Parathyroid adenoma (tissue), 2 donors: ENCODE results near the gene PERM1.
"Not testable (repeated sequence)": the region's sequence is repeated elsewhere in the genome, so short reads cannot be mapped to it uniquely, and the experiment has no call there.

Experiments used
- H2AFZ ChIP-seq: fragments of 300-600 bp; sonication (generic); one replicate; pipeline ENCODE4 v1.7.0; 2017; ENCODE audit warnings: antibody characterized with exemption, mild to moderate bottlenecking
- H3K27ac ChIP-seq: fragments of 300-600 bp; sonication (generic); one replicate; pipeline ENCODE4 v1.7.0; 2017
- H3K27me3 ChIP-seq: fragments of 300-600 bp; sonication (generic); one replicate; pipeline ENCODE4 v1.7.0; 2017; ENCODE audit warnings: low read length; ENCODE audit not compliant: control insufficient read depth, insufficient read depth
- H3K36me3 ChIP-seq: fragments of 300-600 bp; sonication (generic); one replicate; pipeline ENCODE4 v1.7.0; 2017; ENCODE audit warnings: low read length; ENCODE audit not compliant: control insufficient read depth, insufficient read depth
- H3K4me1 ChIP-seq: fragments of 300-600 bp; sonication (generic); one replicate; pipeline ENCODE4 v1.7.0; 2017; ENCODE audit warnings: control low read depth
- H3K4me2 ChIP-seq: fragments of 300-600 bp; sonication (generic); one replicate; pipeline ENCODE4 v1.7.0; 2017; ENCODE audit warnings: low read length
- H3K4me3 ChIP-seq: fragments of 300-600 bp; sonication (generic); one replicate; pipeline ENCODE4 v1.7.0; 2017; ENCODE audit warnings: low read depth, low read length
- H3K79me2 ChIP-seq: fragments of 300-600 bp; sonication (generic); one replicate; pipeline ENCODE4 v1.7.0; 2017; ENCODE audit warnings: control low read depth
- H3K9ac ChIP-seq: fragments of 300-600 bp; sonication (generic); one replicate; pipeline ENCODE4 v1.7.0; 2017; ENCODE audit warnings: mild to moderate bottlenecking
- H3K9me3 ChIP-seq: fragments of 300-600 bp; sonication (generic); one replicate; pipeline ENCODE4 v1.7.0; 2017; ENCODE audit warnings: low read length; ENCODE audit not compliant: control insufficient read depth
- CTCF ChIP-seq: fragments of 300-600 bp; sonication (generic); IDR thresholded peaks from one replicate; pipeline ENCODE4 v1.7.0; 2017; ENCODE audit warnings: antibody characterized with exemption, mild to moderate bottlenecking
- donor health status: primary hyperparathyroidism.

Gene PERM1

GRCh38 chr1:1013922-1014648, 32.2 kb upstream of the PERM1 start:
- no peak for TF ChIP-seq CTCF
- no peak overlapping the region for H3K27ac ChIP-seq
- H3K9ac ChIP-seq = no peak overlapping the region

GRCh38 chr1:1013105-1013921, 31.4 kb upstream of the PERM1 start, which contains the start of gene ISG15:
Gene ISG15 (plus strand): TSS chr1:1013497. CDS start chr1:1013574, 77 bp downstream.
- TF ChIP-seq CTCF = no peak
- peak within 1 kb of the TSS; percentile 87 for H3K4me3 ChIP-seq
- no peak within 1 kb of the TSS for H3K9ac ChIP-seq
- H3K4me1 ChIP-seq = no peaks in the 10 kb centered on the region
- H3K79me2 ChIP-seq = no peaks in the 10 kb centered on the region
- H3K27me3 ChIP-seq = no peaks in the 10 kb centered on the region
- peak within 1 kb of the TSS; percentile 88 for H3K4me2 ChIP-seq
- no peaks in the 10 kb centered on the region for H3K9me3 ChIP-seq
- peak within 1 kb of the TSS; percentile 48 for H3K27ac ChIP-seq
- H3K36me3 ChIP-seq = no peaks in the 10 kb centered on the region
- peak within 1 kb of the TSS; percentile 79 for H2AFZ ChIP-seq

More at GRCh38 chr1:1013922-1014648, 32.2 kb upstream of the PERM1 start:
- Histone ChIP-seq H3K36me3 (no peaks in the 10 kb centered on the region), H3K27me3 (no peaks in the 10 kb centered on the region), H3K4me1 (no peaks in the 10 kb centered on the region), H2AFZ (peak overlapping the region; percentile 79), H3K79me2 (no peaks in the 10 kb centered on the region), H3K4me2 (peak overlapping the region; percentile 88), H3K4me3 (peak overlapping the region; percentile 87), H3K9me3 (no peaks in the 10 kb centered on the region)

- H3K36me3 ChIP-seq, H3K4me1 ChIP-seq, H3K9me3 ChIP-seq, H3K9ac ChIP-seq, H3K27me3 ChIP-seq, H3K79me2 ChIP-seq: not testable (repeated sequence)
- peak overlapping the region; percentile 48 for H3K27ac ChIP-seq
- peak overlapping the region; percentile 88 for H3K4me2 ChIP-seq
- peak overlapping the region; percentile 87 for H3K4me3 ChIP-seq
- peak overlapping the region; percentile 79 for H2AFZ ChIP-seq
These were observed 30.8 kb upstream of the PERM1 start for GRCh38 chr1:1012736-1013104.

- no peak overlapping the region for H3K4me3 ChIP-seq
- no peak for TF ChIP-seq CTCF
- H2AFZ ChIP-seq = no peak overlapping the region
- H3K9me3 ChIP-seq = no peaks in the 10 kb centered on the region
- no peaks in the 10 kb centered on the region for H3K36me3 ChIP-seq
- no peak overlapping the region for H3K27ac ChIP-seq
- no peaks in the 10 kb centered on the region for H3K79me2 ChIP-seq
- no peaks in the 10 kb centered on the region for H3K4me1 ChIP-seq
- H3K9ac ChIP-seq = no peak overlapping the region
- H3K4me2 ChIP-seq = no peak overlapping the region
- no peaks in the 10 kb centered on the region for H3K27me3 ChIP-seq
These were observed 29.6 kb upstream of the PERM1 start for GRCh38 chr1:1011396-1011949.

- not testable (repeated sequence) for H3K9ac ChIP-seq, H3K4me2 ChIP-seq, H3K27me3 ChIP-seq, H3K79me2 ChIP-seq, H3K4me3 ChIP-seq, H3K4me1 ChIP-seq, H3K27ac ChIP-seq, H3K36me3 ChIP-seq, H3K9me3 ChIP-seq, H2AFZ ChIP-seq
These were observed 28.2 kb upstream of the PERM1 start for GRCh38 chr1:1010131-1010530.
